PFSK-1 (cell line): ENCODE data around the gene C2orf80.

Experiments
- POLR2AphosphoS5 ChIP-seq: IDR thresholded peaks from 2 replicates; pipeline ENCODE4 v1.6.1; 2012; ENCODE audit warnings: low read depth, mild to moderate bottlenecking, control low read depth, low read length, moderate library complexity
- REST ChIP-seq, 2 experiments: IDR thresholded peaks; 2 replicates each; pipeline versions ENCODE4 v1.6.1 to v1.8.0; 2011 to 2012; ENCODE audit warnings: low read depth in 2 of 2, low read length in 2 of 2, control low read depth in 1 of 2, inconsistent platforms in 1 of 2, mild to moderate bottlenecking in 1 of 2, moderate library complexity in 1 of 2; ENCODE audit not compliant: insufficient read depth in 1 of 2
- SIN3A ChIP-seq: IDR thresholded peaks from 2 replicates; pipeline ENCODE4 v1.6.1; 2012; ENCODE audit warnings: mild to moderate bottlenecking, low read length, moderate library complexity, borderline replicate concordance; ENCODE audit not compliant: insufficient read depth
- TAF1 ChIP-seq: IDR thresholded peaks from 2 replicates; pipeline ENCODE4 v1.6.1; 2012; ENCODE audit warnings: low read length, control low read depth, borderline replicate concordance; ENCODE audit not compliant: insufficient read depth

GRCh38 chr2:208150094-208150493, 39.7 kb downstream of the C2orf80 start:
- TF ChIP-seq SIN3A (no peak), POLR2AphosphoS5 (no peak), TAF1 (no peak), REST (IDR thresholded peaks at IDR 0.05; ENCODE audit: insufficient read depth in 1 of 2, low read depth in 2 of 2, low read length in 2 of 2) (no peak)
